Hepatocyte (in vitro differentiated cells): ENCODE results near the gene ADA.

Experiments
- CTCF ChIP-seq: fragments of 200-600 bp; sonication (generic); IDR thresholded peaks from 2 replicates; pipeline ENCODE4 v1.5.1; 2016; ENCODE audit warnings: antibody characterized with exemption, mild to moderate bottlenecking; ENCODE audit not compliant: poor library complexity
- EZH2 ChIP-seq: fragments of 200-600 bp; sonication (generic); IDR thresholded peaks from 2 replicates; pipeline ENCODE4 v1.6.1; 2016; ENCODE audit warnings: antibody characterized with exemption, mild to moderate bottlenecking, borderline replicate concordance
- EZH2phosphoT487 ChIP-seq: fragments of 200-600 bp; sonication (generic); IDR thresholded peaks from one replicate; pipeline ENCODE4 v1.6.1; 2018; ENCODE audit warnings: antibody characterized with exemption, mild to moderate bottlenecking, low read depth, moderate library complexity; ENCODE audit not compliant: unreplicated experiment, severe bottlenecking

- no peak for TF ChIP-seq CTCF
- TF ChIP-seq EZH2 = no peak
- no peak for TF ChIP-seq EZH2phosphoT487
Observed at GRCh38 chr20:44633187-44633810, 18.2 kb downstream of the ADA start.
